Esophagus muscularis mucosa (tissue), 4 donors: Measurements from ENCODE around the gene ELMO3.

Experiments
- EP300 ChIP-seq: sonication (generic); formaldehyde crosslinking; IDR thresholded peaks from one replicate; pipeline ENCODE4 v1.6.1; 2017; ENCODE audit warnings: antibody characterized with exemption
- POLR2AphosphoS5 ChIP-seq, 2 donors: sonication (generic); formaldehyde crosslinking; IDR thresholded peaks; one replicate each; pipeline ENCODE4 v1.6.1; 2017; ENCODE audit warnings: antibody characterized with exemption in 2 of 2
- TF ChIP-seq, protein P1 (sequence below), 3 experiments: fragments of 200-600 bp in 2 of 3; fragments of 450-650 bp in 1 of 3; sonication (generic) in 2 of 3; IDR thresholded peaks; one replicate each; pipeline ENCODE4 v1.5.1; 2017 to 2019; ENCODE audit warnings: antibody characterized with exemption in 3 of 3, mild to moderate bottlenecking in 2 of 3, moderate library complexity in 1 of 3

DNA sequence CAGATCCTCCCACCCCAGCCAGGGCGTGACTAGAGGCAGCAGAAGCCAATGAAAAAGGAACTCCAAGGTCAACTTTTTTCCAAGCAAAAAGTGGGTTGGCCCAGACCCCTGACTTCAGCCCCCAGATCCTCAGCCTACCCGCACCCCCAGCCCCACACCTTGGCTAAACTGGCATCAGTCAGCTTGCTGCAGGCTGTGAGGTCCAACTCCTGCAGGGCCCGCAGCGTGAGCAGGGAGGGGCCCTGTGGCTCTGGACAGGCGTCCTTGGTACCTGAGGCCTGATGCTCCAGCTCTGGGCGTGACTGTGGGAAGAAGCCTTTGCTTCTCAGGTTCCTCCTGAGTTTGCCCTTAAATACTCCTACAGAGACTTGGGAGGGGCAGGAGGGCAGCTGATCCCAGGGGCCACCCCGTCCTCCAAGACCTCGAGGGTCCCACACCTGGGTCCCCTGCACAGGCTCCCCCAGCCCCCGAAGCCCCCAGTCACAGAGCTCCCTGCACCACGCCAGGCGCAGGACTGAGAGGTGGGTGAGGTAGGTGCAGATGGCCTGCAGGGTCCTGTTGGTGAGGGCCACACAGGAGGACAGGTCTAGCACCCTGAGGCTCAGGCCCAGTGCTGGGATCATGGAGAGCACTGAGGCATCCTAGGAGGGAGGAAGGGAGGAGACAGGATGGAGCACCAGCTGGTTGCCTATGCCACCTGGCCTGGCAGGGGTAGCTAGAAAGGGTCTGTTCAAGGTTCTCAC lies 9.4 kb downstream of the ELMO3 start:
- TF ChIP-seq POLR2AphosphoS5 (IDR thresholded peaks at IDR 0.05) (no peak), EP300 (no peak)
- TF ChIP-seq, protein P1, sequence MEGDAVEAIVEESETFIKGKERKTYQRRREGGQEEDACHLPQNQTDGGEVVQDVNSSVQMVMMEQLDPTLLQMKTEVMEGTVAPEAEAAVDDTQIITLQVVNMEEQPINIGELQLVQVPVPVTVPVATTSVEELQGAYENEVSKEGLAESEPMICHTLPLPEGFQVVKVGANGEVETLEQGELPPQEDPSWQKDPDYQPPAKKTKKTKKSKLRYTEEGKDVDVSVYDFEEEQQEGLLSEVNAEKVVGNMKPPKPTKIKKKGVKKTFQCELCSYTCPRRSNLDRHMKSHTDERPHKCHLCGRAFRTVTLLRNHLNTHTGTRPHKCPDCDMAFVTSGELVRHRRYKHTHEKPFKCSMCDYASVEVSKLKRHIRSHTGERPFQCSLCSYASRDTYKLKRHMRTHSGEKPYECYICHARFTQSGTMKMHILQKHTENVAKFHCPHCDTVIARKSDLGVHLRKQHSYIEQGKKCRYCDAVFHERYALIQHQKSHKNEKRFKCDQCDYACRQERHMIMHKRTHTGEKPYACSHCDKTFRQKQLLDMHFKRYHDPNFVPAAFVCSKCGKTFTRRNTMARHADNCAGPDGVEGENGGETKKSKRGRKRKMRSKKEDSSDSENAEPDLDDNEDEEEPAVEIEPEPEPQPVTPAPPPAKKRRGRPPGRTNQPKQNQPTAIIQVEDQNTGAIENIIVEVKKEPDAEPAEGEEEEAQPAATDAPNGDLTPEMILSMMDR (IDR thresholded peaks at IDR 0.05) = no peak
